ENCODE data around the gene ASAP2. TPM values are rescaled to one million over a fixed set of nuclear protein-coding genes. Genes with fewer than 3 reads are reported as not detected.

ASAP2 gene
- total RNA-seq, 1 experiment from 2014 or later: 14.3 TPM

DNA sequence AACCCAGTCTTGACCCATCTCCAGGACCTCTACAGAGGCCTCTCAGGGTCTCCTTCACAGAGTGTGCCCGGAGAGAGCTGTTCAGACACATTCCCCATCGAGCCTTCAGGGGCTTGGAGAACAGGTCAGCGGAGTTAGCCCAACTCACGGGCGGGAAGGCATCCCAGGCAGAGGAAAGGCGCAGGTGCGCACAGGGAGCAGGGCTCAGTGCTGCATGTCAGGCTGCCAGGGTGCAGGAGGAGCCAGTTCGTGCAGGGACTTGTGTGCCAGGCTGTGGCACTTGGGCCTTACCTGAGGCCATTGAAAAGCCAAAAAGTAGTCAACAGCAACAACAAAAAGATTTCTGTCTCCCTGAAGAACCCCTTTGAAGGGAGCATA lies 112.7 kb downstream of the ASAP2 start:
- no peaks in the 10 kb centered on the region for H3K27me3 Mint-ChIP-seq (ENCODE audit: low read depth)
- ATAC-seq: no peak
- no peak overlapping the region for H3K4me3 Mint-ChIP-seq
- CTCF ChIA-PET: no interaction called here
- H3K27ac Mint-ChIP-seq: peak overlapping the region; percentile 27; the same call in 1 of the 2 replicates
- H3K4me1 Mint-ChIP-seq: peaks cover 5% of the 10 kb centered on the region; the same call in 1 of the 2 replicates
- TF ChIP-seq, protein P1, sequence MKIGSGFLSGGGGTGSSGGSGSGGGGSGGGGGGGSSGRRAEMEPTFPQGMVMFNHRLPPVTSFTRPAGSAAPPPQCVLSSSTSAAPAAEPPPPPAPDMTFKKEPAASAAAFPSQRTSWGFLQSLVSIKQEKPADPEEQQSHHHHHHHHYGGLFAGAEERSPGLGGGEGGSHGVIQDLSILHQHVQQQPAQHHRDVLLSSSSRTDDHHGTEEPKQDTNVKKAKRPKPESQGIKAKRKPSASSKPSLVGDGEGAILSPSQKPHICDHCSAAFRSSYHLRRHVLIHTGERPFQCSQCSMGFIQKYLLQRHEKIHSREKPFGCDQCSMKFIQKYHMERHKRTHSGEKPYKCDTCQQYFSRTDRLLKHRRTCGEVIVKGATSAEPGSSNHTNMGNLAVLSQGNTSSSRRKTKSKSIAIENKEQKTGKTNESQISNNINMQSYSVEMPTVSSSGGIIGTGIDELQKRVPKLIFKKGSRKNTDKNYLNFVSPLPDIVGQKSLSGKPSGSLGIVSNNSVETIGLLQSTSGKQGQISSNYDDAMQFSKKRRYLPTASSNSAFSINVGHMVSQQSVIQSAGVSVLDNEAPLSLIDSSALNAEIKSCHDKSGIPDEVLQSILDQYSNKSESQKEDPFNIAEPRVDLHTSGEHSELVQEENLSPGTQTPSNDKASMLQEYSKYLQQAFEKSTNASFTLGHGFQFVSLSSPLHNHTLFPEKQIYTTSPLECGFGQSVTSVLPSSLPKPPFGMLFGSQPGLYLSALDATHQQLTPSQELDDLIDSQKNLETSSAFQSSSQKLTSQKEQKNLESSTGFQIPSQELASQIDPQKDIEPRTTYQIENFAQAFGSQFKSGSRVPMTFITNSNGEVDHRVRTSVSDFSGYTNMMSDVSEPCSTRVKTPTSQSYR (CRISPR knock-in tag; IDR thresholded peaks at IDR 0.05): no peak
- TF ChIP-seq, protein P2, sequence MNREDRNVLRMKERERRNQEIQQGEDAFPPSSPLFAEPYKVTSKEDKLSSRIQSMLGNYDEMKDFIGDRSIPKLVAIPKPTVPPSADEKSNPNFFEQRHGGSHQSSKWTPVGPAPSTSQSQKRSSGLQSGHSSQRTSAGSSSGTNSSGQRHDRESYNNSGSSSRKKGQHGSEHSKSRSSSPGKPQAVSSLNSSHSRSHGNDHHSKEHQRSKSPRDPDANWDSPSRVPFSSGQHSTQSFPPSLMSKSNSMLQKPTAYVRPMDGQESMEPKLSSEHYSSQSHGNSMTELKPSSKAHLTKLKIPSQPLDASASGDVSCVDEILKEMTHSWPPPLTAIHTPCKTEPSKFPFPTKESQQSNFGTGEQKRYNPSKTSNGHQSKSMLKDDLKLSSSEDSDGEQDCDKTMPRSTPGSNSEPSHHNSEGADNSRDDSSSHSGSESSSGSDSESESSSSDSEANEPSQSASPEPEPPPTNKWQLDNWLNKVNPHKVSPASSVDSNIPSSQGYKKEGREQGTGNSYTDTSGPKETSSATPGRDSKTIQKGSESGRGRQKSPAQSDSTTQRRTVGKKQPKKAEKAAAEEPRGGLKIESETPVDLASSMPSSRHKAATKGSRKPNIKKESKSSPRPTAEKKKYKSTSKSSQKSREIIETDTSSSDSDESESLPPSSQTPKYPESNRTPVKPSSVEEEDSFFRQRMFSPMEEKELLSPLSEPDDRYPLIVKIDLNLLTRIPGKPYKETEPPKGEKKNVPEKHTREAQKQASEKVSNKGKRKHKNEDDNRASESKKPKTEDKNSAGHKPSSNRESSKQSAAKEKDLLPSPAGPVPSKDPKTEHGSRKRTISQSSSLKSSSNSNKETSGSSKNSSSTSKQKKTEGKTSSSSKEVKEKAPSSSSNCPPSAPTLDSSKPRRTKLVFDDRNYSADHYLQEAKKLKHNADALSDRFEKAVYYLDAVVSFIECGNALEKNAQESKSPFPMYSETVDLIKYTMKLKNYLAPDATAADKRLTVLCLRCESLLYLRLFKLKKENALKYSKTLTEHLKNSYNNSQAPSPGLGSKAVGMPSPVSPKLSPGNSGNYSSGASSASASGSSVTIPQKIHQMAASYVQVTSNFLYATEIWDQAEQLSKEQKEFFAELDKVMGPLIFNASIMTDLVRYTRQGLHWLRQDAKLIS (CRISPR knock-in tag; IDR thresholded peaks at IDR 0.05; ENCODE audit: borderline replicate concordance): no peak
- POLR2A ChIA-PET: no interaction called here
- H3K9me3 Mint-ChIP-seq: no peaks in the 10 kb centered on the region
- DNase-seq (ENCODE audit: low spot score): no peak
- H3K36me3 Mint-ChIP-seq: peaks cover 8% of the 10 kb centered on the region

DNA sequence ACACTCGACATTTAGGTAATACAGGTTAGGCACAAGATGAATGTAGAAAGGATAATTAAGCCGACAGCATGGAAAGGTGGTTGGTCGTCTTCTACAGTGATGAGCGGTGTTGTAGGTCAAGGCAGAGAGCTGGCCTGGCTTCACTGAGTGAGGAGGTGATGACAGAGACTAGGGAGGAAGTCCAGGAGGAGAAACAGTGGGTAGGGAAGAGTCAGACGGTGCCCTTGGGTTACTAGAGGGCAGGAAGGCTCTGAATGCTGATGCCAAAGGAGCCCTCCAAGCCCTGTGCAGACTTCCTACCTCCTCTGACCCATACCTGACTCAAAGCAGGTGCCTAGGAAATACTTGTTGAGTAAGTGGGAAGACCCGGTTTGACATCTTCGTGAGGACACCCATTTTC lies 116.0 kb downstream of the ASAP2 start:
- TF ChIP-seq TEAD4 (CRISPR knock-in tag; IDR thresholded peaks at IDR 0.05): no peak
- TF ChIP-seq MXD4 (CRISPR knock-in tag; IDR thresholded peaks at IDR 0.05; ENCODE audit: borderline replicate concordance): no peak
- TF ChIP-seq, protein P3, sequence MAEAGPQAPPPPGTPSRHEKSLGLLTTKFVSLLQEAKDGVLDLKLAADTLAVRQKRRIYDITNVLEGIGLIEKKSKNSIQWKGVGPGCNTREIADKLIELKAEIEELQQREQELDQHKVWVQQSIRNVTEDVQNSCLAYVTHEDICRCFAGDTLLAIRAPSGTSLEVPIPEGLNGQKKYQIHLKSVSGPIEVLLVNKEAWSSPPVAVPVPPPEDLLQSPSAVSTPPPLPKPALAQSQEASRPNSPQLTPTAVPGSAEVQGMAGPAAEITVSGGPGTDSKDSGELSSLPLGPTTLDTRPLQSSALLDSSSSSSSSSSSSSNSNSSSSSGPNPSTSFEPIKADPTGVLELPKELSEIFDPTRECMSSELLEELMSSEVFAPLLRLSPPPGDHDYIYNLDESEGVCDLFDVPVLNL (CRISPR knock-in tag; IDR thresholded peaks at IDR 0.05; ENCODE audit: borderline replicate concordance, low read depth): no peak
- TF ChIP-seq, protein P4, sequence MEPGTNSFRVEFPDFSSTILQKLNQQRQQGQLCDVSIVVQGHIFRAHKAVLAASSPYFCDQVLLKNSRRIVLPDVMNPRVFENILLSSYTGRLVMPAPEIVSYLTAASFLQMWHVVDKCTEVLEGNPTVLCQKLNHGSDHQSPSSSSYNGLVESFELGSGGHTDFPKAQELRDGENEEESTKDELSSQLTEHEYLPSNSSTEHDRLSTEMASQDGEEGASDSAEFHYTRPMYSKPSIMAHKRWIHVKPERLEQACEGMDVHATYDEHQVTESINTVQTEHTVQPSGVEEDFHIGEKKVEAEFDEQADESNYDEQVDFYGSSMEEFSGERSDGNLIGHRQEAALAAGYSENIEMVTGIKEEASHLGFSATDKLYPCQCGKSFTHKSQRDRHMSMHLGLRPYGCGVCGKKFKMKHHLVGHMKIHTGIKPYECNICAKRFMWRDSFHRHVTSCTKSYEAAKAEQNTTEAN (CRISPR knock-in tag; IDR thresholded peaks at IDR 0.05): no peak
- TF ChIP-seq KAT7 (CRISPR knock-in tag; IDR thresholded peaks at IDR 0.05; ENCODE audit: borderline replicate concordance): no peak
- TF ChIP-seq, protein P5, sequence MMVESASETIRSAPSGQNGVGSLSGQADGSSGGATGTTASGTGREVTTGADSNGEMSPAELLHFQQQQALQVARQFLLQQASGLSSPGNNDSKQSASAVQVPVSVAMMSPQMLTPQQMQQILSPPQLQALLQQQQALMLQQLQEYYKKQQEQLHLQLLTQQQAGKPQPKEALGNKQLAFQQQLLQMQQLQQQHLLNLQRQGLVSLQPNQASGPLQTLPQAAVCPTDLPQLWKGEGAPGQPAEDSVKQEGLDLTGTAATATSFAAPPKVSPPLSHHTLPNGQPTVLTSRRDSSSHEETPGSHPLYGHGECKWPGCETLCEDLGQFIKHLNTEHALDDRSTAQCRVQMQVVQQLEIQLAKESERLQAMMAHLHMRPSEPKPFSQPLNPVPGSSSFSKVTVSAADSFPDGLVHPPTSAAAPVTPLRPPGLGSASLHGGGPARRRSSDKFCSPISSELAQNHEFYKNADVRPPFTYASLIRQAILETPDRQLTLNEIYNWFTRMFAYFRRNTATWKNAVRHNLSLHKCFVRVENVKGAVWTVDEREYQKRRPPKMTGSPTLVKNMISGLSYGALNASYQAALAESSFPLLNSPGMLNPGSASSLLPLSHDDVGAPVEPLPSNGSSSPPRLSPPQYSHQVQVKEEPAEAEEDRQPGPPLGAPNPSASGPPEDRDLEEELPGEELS (CRISPR knock-in tag; IDR thresholded peaks at IDR 0.05): no peak
- no peak for TF ChIP-seq NFATC4 (CRISPR knock-in tag; IDR thresholded peaks at IDR 0.05)
- TF ChIP-seq, protein P6, sequence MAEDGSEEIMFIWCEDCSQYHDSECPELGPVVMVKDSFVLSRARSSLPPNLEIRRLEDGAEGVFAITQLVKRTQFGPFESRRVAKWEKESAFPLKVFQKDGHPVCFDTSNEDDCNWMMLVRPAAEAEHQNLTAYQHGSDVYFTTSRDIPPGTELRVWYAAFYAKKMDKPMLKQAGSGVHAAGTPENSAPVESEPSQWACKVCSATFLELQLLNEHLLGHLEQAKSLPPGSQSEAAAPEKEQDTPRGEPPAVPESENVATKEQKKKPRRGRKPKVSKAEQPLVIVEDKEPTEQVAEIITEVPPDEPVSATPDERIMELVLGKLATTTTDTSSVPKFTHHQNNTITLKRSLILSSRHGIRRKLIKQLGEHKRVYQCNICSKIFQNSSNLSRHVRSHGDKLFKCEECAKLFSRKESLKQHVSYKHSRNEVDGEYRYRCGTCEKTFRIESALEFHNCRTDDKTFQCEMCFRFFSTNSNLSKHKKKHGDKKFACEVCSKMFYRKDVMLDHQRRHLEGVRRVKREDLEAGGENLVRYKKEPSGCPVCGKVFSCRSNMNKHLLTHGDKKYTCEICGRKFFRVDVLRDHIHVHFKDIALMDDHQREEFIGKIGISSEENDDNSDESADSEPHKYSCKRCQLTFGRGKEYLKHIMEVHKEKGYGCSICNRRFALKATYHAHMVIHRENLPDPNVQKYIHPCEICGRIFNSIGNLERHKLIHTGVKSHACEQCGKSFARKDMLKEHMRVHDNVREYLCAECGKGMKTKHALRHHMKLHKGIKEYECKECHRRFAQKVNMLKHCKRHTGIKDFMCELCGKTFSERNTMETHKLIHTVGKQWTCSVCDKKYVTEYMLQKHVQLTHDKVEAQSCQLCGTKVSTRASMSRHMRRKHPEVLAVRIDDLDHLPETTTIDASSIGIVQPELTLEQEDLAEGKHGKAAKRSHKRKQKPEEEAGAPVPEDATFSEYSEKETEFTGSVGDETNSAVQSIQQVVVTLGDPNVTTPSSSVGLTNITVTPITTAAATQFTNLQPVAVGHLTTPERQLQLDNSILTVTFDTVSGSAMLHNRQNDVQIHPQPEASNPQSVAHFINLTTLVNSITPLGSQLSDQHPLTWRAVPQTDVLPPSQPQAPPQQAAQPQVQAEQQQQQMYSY (CRISPR knock-in tag; IDR thresholded peaks at IDR 0.05): no peak
- ATAC-seq (no peak), DNase-seq (ENCODE audit: low spot score) (no peak)
- Mint-ChIP-seq H3K9me3 (no peaks in the 10 kb centered on the region), H3K36me3 (peaks cover 13% of the 10 kb centered on the region), H3K4me3 (no peak overlapping the region), H3K27me3 (ENCODE audit: low read depth) (no peaks in the 10 kb centered on the region), H3K4me1 (peaks cover 11% of the 10 kb centered on the region), H3K27ac (no peak overlapping the region)
- ChIA-PET POLR2A (no interaction called here), CTCF (no interaction called here)

Data from WTC11 (cell line).